ENCODE results near the gene KCNN4.
"Not testable (repeated sequence)": the region's sequence is repeated elsewhere in the genome, so short reads cannot be mapped to it uniquely, and the experiment has no call there.

The KCNN4 gene

GRCh38 chr19:43774103-43774939 lies 6.5 kb downstream of the KCNN4 start:
- no peak for DNase-seq

- no peak for DNase-seq
These were observed 7.1 kb downstream of the KCNN4 start for GRCh38 chr19:43773725-43774102.

GRCh38 chr19:43769256-43769655 lies 11.5 kb downstream of the KCNN4 start:
- no peak for DNase-seq

GRCh38 chr19:43768273-43769050 lies 12.3 kb downstream of the KCNN4 start:
- no peak for DNase-seq

- DNase-seq, result no peak
These were observed 13.0 kb downstream of the KCNN4 start for GRCh38 chr19:43767818-43768217.

GRCh38 chr19:43767316-43767715 lies 13.5 kb downstream of the KCNN4 start:
- no peak for DNase-seq

GRCh38 chr19:43766755-43767043 lies 14.1 kb downstream of the KCNN4 start:
- DNase-seq, result no peak

- peak; percentile 91 to 92 for DNase-seq
These were observed 15.5 kb downstream of the KCNN4 start for GRCh38 chr19:43765109-43765876.

GRCh38 chr19:43764684-43765083 lies 16.1 kb downstream of the KCNN4 start:
- DNase-seq, result not testable (repeated sequence)

GRCh38 chr19:43763473-43763939 lies 17.3 kb downstream of the KCNN4 start:
- peak in 1 of 2 experiments; percentile 51 for DNase-seq

- no peak for DNase-seq
These were observed 18.0 kb downstream of the KCNN4 start for GRCh38 chr19:43762814-43763213.

GRCh38 chr19:43760941-43761340 lies 19.8 kb downstream of the KCNN4 start:
- DNase-seq, result no peak

- DNase-seq, result no peak
These were observed 21.3 kb downstream of the KCNN4 start for GRCh38 chr19:43759515-43759914.

- DNase-seq, result peak; percentile 86 to 88
These were observed 25.4 kb downstream of the KCNN4 start for GRCh38 chr19:43755256-43755801.

GRCh38 chr19:43754503-43755255 lies 26.1 kb downstream of the KCNN4 start, which contains the start of gene SMG9:
Gene SMG9, minus strand, starts transcription at chr19:43754962. Its CDS starts 4,221 bp downstream, at chr19:43750741.
- DNase-seq, result peak; percentile 99

GRCh38 chr19:43754253-43754502 lies 26.6 kb downstream of the KCNN4 start:
- DNase-seq, result peak in 1 of 2 experiments; percentile 96

GRCh38 chr19:43752287-43752875 lies 28.4 kb downstream of the KCNN4 start:
- no peak for DNase-seq

- peak in 1 of 2 experiments; percentile 34 for DNase-seq
These were observed 29.1 kb downstream of the KCNN4 start for GRCh38 chr19:43751466-43752220.

- no peak for DNase-seq
These were observed 30.9 kb downstream of the KCNN4 start for GRCh38 chr19:43749898-43750297.

- DNase-seq, result no peak
These were observed 31.6 kb downstream of the KCNN4 start for GRCh38 chr19:43749152-43749551.

- DNase-seq, result no peak
These were observed 32.1 kb downstream of the KCNN4 start for GRCh38 chr19:43748685-43749084.

Data from activated T-cell treated with anti-CD3 and anti-CD28 coated beads, Interleukin-2, amount 50 U/mL, for 48 hours (primary cell).